HepG2 (cell line): ENCODE data around the gene MGMT. TPM values are rescaled to one million over a fixed set of nuclear protein-coding genes. Genes with fewer than 3 reads are reported as not detected.

Source experiments
- ATAC-seq: fragments of 200-7000 bp; cut with Tn5 transposase; 3 replicates; pipeline ENCODE4 v1.9.1; 2020; ENCODE audit warnings: mild to moderate bottlenecking, moderate library complexity
- BruUV-seq: library from RNA; stranded (reverse); fragments of 400-500 nt; replicated peaks from 2 replicates; lab custom pipeline; 2021; lab: Mats Ljungman, UMichigan
- CTCF ChIA-PET: fragments of 300-600 bp; formaldehyde crosslinking; extraction: SDS; loops from one replicate; lab custom pipeline; 2021; ENCODE audit warnings: low total read pairs, inconsistent platforms, low intra/inter-chr PET ratio; lab: Yijun Ruan, JAX
- POLR2A ChIA-PET: fragments of 350-600 bp; sonication (Branson Sonifier 250); formaldehyde crosslinking; loops from one replicate; lab custom pipeline; 2020; ENCODE audit warnings: antibody characterized with exemption, inconsistent platforms; lab: Yijun Ruan, JAX
- DNase-seq: peaks from one replicate; pipeline ENCODE4 v3.0.0-alpha.2; 2015; ENCODE audit warnings: low spot score
- FAIRE-seq: peaks from 3 replicates; lab custom pipeline; 2011; peaks lifted over from hg19 to GRCh38; lab: Jason Lieb, UNC
- H2AFZ ChIP-seq: one replicate; pipeline ENCODE4 v1.6.1; 2011; ENCODE audit warnings: low read length, inconsistent platforms
- H3K27ac ChIP-seq: fragments of 300-600 bp; 3 replicates; pipeline ENCODE4 v1.8.0; 2011; ENCODE audit warnings: mixed run types, mild to moderate bottlenecking, mixed read lengths, low read length, inconsistent platforms; ENCODE audit not compliant: insufficient read depth; ENCODE audit errors: extremely low read length
- H3K27me3 ChIP-seq, 2 experiments: fragments of 200-600 bp in 1 of 2; 2 replicates in 1 of 2; 3 replicates in 1 of 2; pipeline versions ENCODE4 v1.6.0 to v1.8.0; 2011; ENCODE audit warnings: low read length in 2 of 2, mild to moderate bottlenecking in 2 of 2, moderate library complexity in 2 of 2, inconsistent platforms in 1 of 2; ENCODE audit not compliant: insufficient read depth in 2 of 2, control insufficient read depth in 1 of 2
- H3K36me3 ChIP-seq, 2 experiments: fragments of 200-600 bp in 1 of 2; replicated peaks in 1 of 2; 2 replicates in 1 of 2; 3 replicates in 1 of 2; pipeline versions ENCODE4 v1.5.1 to v1.8.0; 2011; ENCODE audit warnings: low read length in 2 of 2, inconsistent platforms in 1 of 2; ENCODE audit not compliant: insufficient read depth in 2 of 2, control insufficient read depth in 1 of 2
- H3K4me1 ChIP-seq: 2 replicates; pipeline ENCODE4 v1.5.1; 2012; ENCODE audit warnings: low read length, inconsistent platforms; ENCODE audit not compliant: insufficient read depth
- H3K4me2 ChIP-seq: 2 replicates; pipeline ENCODE4 v1.6.0; 2011; ENCODE audit warnings: low read depth, low read length, inconsistent platforms
- H3K4me3 ChIP-seq, 3 experiments: fragments of 200-600 bp in 1 of 3; sonication (generic), shearing (Covaris generic) in 1 of 3; replicated peaks in 1 of 3; 2 replicates each; pipeline ENCODE4 v1.5.1; 2011 to 2016; ENCODE audit warnings: low read length in 3 of 3, inconsistent platforms in 2 of 3, low read depth in 2 of 3, mild to moderate bottlenecking in 2 of 3, control low read depth in 1 of 3, mixed read lengths in 1 of 3; ENCODE audit not compliant: insufficient read depth in 1 of 3
- H3K79me2 ChIP-seq: one replicate; pipeline ENCODE4 v1.6.1; 2011; ENCODE audit warnings: low read length, inconsistent platforms; ENCODE audit not compliant: insufficient read depth
- H3K9ac ChIP-seq: 2 replicates; pipeline ENCODE4 v1.6.0; 2011; ENCODE audit warnings: mild to moderate bottlenecking, low read depth, low read length, inconsistent platforms; ENCODE audit not compliant: insufficient read depth
- H3K9me3 ChIP-seq: 2 replicates; pipeline ENCODE4 v1.5.1; 2012; ENCODE audit warnings: mild to moderate bottlenecking, low read length
- H4K20me1 ChIP-seq: 2 replicates; pipeline ENCODE4 v1.6.0; 2011; ENCODE audit warnings: inconsistent platforms, mild to moderate bottlenecking, low read length, moderate library complexity; ENCODE audit not compliant: insufficient read depth
- ELF3 ChIP-seq: IDR thresholded peaks from 2 replicates; pipeline ENCODE4 v1.6.1; 2016; ENCODE audit warnings: missing genetic modification reagents, missing compliant biosample characterization
- GABPB1 ChIP-seq: IDR thresholded peaks from 2 replicates; pipeline ENCODE4 v1.6.1; 2016; ENCODE audit warnings: mild to moderate bottlenecking, missing genetic modification reagents, moderate library complexity, missing compliant biosample characterization
- HNRNPL ChIP-seq: fragments of 200-400 bp; formaldehyde crosslinking; IDR thresholded peaks from 2 replicates; pipeline ENCODE4 v1.6.1; 2017; ENCODE audit warnings: mild to moderate bottlenecking, low read depth, low read length
- KLF13 ChIP-seq: sonication (generic); formaldehyde crosslinking; IDR thresholded peaks from 2 replicates; pipeline ENCODE4 v1.4.0; 2020; ENCODE audit warnings: mild to moderate bottlenecking, missing genetic modification reagents
- MAFF ChIP-seq: IDR thresholded peaks from 2 replicates; pipeline ENCODE4 v1.6.1; 2011; ENCODE audit warnings: low read depth, low read length, improper control_type of control experiment
- MAZ ChIP-seq, 2 experiments: sonication (generic) in 1 of 2; formaldehyde crosslinking in 1 of 2; IDR thresholded peaks; 2 replicates each; pipeline versions ENCODE4 v1.5.0 to v1.6.1; 2012 to 2020; ENCODE audit warnings: low read depth in 2 of 2, mild to moderate bottlenecking in 2 of 2, borderline replicate concordance in 1 of 2, improper control_type of control experiment in 1 of 2, low read length in 1 of 2, missing genetic modification reagents in 1 of 2, moderate library complexity in 1 of 2
- MYC ChIP-seq: sonication (generic); formaldehyde crosslinking; IDR thresholded peaks from 2 replicates; pipeline ENCODE4 v1.9.0; 2021; ENCODE audit warnings: missing genetic modification reagents, borderline replicate concordance
- PHF21A ChIP-seq: sonication (generic); formaldehyde crosslinking; IDR thresholded peaks from 2 replicates; pipeline ENCODE4 v1.5.0; 2020; ENCODE audit warnings: mild to moderate bottlenecking, missing genetic modification reagents
- SRSF9 ChIP-seq: fragments of 200-400 bp; formaldehyde crosslinking; IDR thresholded peaks from 2 replicates; pipeline ENCODE4 v1.6.1; 2018; ENCODE audit warnings: borderline replicate concordance, mild to moderate bottlenecking, low read depth, low read length; ENCODE audit not compliant: insufficient read depth, poor library complexity, severe bottlenecking
- TEAD2 ChIP-seq: sonication (generic); formaldehyde crosslinking; IDR thresholded peaks from 2 replicates; pipeline ENCODE4 v1.9.0; 2021; ENCODE audit warnings: missing genetic modification reagents
- ZFX ChIP-seq: sonication (generic); formaldehyde crosslinking; IDR thresholded peaks from 2 replicates; pipeline ENCODE4 v1.4.0; 2020; ENCODE audit warnings: mild to moderate bottlenecking, low read depth, missing genetic modification reagents, moderate library complexity
- ZNF101 ChIP-seq: sonication (generic); formaldehyde crosslinking; IDR thresholded peaks from 2 replicates; pipeline ENCODE4 v1.4.0; 2020; ENCODE audit warnings: mild to moderate bottlenecking, low read depth, missing genetic modification reagents, borderline replicate concordance
- ZNF547 ChIP-seq: sonication (generic); formaldehyde crosslinking; IDR thresholded peaks from 2 replicates; pipeline ENCODE4 v1.5.1; 2020; ENCODE audit warnings: mild to moderate bottlenecking, missing genetic modification reagents
- ZNF652 ChIP-seq: IDR thresholded peaks from 2 replicates; pipeline ENCODE4 v1.6.1; 2016; ENCODE audit warnings: low read depth, borderline replicate concordance
- ZNF83 ChIP-seq: sonication (generic); formaldehyde crosslinking; IDR thresholded peaks from 2 replicates; pipeline ENCODE4 v1.4.0; 2020; ENCODE audit warnings: missing genetic modification reagents, mild to moderate bottlenecking, borderline replicate concordance
- WGBS: methylation state at CpG from one replicate; pipeline ENCODE4 v1.1.6; 2017; ENCODE audit warnings: low lambda C conversion rate; 5-methylcytosine and 5-hydroxymethylcytosine counted together
- in situ Hi-C: cut with HindIII; loops from 2 replicates; pipeline ENCODE4 v1.10.0; 2017; ENCODE audit warnings: low pct_unique_long_range_greater_than_20kb; ENCODE audit not compliant: extremely low pct_ligation_motif_present
- intact Hi-C: fragments of 100-400 bp; cut with micrococcal nuclease; formaldehyde crosslinking; loops from one replicate; pipeline ENCODE4 v1.10.0; 2022; ENCODE audit not compliant: unreplicated experiment
- polyA plus RNA-seq, 8 experiments: library from polyadenylated mRNA; depleted of rRNA in 3 of 8; stranded (reverse) in 7 of 8; unstranded in 1 of 8; fragments of >200 nt; fragmentation: Illumina TruSeq in 4 of 8; extraction: Trizol in 4 of 8; gene quantifications; 2 replicates each; pipeline versions ENCODE4 v1.2.1 to v1.2.3, GENCODE V29; 2011 to 2016; ENCODE audit warnings: low read depth in 4 of 8, missing spikeins in 1 of 8, mixed read lengths in 1 of 8; ENCODE audit not compliant: insufficient read depth in 1 of 8
- total RNA-seq, 5 experiments: library from RNA; depleted of rRNA; stranded (reverse); fragments of >200 nt; fragmentation: Illumina TruSeq; extraction: Trizol; gene quantifications; 2 replicates each; pipeline ENCODE4 v1.2.3, GENCODE V29; 2016; ENCODE audit warnings: low read depth in 1 of 5
- TF ChIP-seq, protein P1 (sequence below): sonication (generic); formaldehyde crosslinking; IDR thresholded peaks from 2 replicates; pipeline ENCODE4 v1.5.0; 2020; ENCODE audit warnings: mild to moderate bottlenecking, low read depth, missing genetic modification reagents, borderline replicate concordance
- TF ChIP-seq, protein P2 (sequence below): sonication (generic); formaldehyde crosslinking; IDR thresholded peaks from 2 replicates; pipeline ENCODE4 v1.4.0; 2020; ENCODE audit warnings: mild to moderate bottlenecking, missing genetic modification reagents
- TF ChIP-seq, protein P3 (sequence below): sonication (generic); formaldehyde crosslinking; IDR thresholded peaks from 2 replicates; pipeline ENCODE4 v1.5.0; 2020; ENCODE audit warnings: missing genetic modification reagents, mild to moderate bottlenecking, borderline replicate concordance

Gene MGMT
- total and polyA plus RNA-seq, 2 of the 13 experiments (the other 11 are each of a cell fraction or from before 2014, with no cell fraction given), result 12.0 to 19.5 TPM

DNA sequence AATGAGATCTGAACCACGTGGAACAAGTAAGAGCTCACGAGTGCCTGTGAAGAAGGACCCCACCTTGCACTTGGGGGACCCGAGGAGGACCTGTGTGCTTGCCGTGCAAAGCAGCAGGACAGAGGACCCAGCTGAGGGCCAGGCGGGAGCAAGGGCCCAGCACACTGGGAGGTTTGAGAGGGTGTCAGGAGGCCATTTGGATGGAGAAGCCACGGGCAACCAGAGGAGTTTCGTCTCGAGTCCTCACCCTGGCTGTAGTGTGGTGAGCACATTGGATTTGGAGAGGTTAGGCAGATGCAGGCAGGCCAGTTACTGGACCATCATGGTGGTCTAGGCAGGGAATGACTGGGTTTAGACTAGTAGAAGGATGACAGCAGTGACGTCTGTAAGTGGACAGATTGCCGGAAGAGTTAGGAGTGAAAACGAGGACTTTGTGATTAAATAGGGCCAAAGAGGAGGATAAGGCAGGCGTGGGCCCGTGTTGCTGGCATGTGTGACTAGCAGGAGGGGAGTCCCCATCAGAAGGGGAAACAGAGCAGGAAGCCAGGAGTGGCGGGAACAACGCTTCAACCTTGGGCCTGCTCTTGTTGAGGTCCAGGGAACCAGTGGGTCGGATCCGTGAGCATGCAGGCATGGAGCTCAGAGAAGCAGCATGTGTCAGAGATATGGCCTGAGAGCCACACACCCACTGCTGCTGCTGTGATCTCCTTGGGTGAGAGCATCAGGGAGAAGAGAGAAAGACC lies 208.2 kb downstream of the MGMT start:
- Histone ChIP-seq H2AFZ (no peak overlapping the region), H3K9me3 (0 out of 2 replicates have a peak, but pooled peaks cover 6% of the 10 kb centered on the region), H3K4me3 (no peak overlapping the region), H3K36me3 (no peaks in the 10 kb centered on the region), H3K27me3 (no peaks in the 10 kb centered on the region), H3K79me2 (no peaks in the 10 kb centered on the region), H4K20me1 (no peaks in the 10 kb centered on the region), H3K27ac (no peak overlapping the region), H3K4me2 (no peak overlapping the region), H3K4me1 (no peaks in the 10 kb centered on the region), H3K9ac (no peak overlapping the region)
- CTCF ChIA-PET, result no interaction called here
- POLR2A ChIA-PET, result no interaction called here
- WGBS, result 76% methylated on average over 12 of the region's 17 CpGs
- ATAC-seq, result no peak
- in situ Hi-C loops, result no loop called here
- BruUV-seq, result no TSS peak
- DNase-seq, result no peak
- intact Hi-C loops, result no loop called here
- no peak for FAIRE-seq
- TF ChIP-seq, protein P1, sequence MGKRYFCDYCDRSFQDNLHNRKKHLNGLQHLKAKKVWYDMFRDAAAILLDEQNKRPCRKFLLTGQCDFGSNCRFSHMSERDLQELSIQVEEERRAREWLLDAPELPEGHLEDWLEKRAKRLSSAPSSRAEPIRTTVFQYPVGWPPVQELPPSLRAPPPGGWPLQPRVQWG (CRISPR knock-in tag), result no peak
- TF ChIP-seq, protein P2, sequence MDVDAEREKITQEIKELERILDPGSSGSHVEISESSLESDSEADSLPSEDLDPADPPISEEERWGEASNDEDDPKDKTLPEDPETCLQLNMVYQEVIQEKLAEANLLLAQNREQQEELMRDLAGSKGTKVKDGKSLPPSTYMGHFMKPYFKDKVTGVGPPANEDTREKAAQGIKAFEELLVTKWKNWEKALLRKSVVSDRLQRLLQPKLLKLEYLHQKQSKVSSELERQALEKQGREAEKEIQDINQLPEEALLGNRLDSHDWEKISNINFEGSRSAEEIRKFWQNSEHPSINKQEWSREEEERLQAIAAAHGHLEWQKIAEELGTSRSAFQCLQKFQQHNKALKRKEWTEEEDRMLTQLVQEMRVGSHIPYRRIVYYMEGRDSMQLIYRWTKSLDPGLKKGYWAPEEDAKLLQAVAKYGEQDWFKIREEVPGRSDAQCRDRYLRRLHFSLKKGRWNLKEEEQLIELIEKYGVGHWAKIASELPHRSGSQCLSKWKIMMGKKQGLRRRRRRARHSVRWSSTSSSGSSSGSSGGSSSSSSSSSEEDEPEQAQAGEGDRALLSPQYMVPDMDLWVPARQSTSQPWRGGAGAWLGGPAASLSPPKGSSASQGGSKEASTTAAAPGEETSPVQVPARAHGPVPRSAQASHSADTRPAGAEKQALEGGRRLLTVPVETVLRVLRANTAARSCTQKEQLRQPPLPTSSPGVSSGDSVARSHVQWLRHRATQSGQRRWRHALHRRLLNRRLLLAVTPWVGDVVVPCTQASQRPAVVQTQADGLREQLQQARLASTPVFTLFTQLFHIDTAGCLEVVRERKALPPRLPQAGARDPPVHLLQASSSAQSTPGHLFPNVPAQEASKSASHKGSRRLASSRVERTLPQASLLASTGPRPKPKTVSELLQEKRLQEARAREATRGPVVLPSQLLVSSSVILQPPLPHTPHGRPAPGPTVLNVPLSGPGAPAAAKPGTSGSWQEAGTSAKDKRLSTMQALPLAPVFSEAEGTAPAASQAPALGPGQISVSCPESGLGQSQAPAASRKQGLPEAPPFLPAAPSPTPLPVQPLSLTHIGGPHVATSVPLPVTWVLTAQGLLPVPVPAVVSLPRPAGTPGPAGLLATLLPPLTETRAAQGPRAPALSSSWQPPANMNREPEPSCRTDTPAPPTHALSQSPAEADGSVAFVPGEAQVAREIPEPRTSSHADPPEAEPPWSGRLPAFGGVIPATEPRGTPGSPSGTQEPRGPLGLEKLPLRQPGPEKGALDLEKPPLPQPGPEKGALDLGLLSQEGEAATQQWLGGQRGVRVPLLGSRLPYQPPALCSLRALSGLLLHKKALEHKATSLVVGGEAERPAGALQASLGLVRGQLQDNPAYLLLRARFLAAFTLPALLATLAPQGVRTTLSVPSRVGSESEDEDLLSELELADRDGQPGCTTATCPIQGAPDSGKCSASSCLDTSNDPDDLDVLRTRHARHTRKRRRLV (CRISPR knock-in tag), result no peak
- TF ChIP-seq PHF21A (CRISPR knock-in tag) (no peak), HNRNPL (no peak), GABPB1 (CRISPR knock-in tag) (no peak), ZNF83 (CRISPR knock-in tag) (no peak), MAZ (IDR thresholded peaks at IDR 0.05; ENCODE audit: borderline replicate concordance, low read depth, low read length) (no peak), MAZ (CRISPR knock-in tag; IDR thresholded peaks at IDR 0.05; ENCODE audit: low read depth) (no peak), TEAD2 (CRISPR knock-in tag) (no peak), KLF13 (CRISPR knock-in tag) (no peak), SRSF9 (no peak), ZNF652 (CRISPR knock-in tag) (no peak), MAFF (no peak), ZNF547 (CRISPR knock-in tag) (no peak), MYC (CRISPR knock-in tag) (no peak), ZNF101 (no peak), ELF3 (no peak), ZFX (CRISPR knock-in tag) (no peak)
- TF ChIP-seq, protein P3, sequence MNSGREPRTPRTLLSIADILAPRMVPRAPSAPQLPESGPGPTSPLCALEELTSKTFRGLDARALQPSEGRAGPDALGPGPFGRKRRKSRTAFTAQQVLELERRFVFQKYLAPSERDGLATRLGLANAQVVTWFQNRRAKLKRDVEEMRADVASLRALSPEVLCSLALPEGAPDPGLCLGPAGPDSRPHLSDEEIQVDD, result no peak
